Measurements from ENCODE around the gene MARCHF3.

The MARCHF3 gene

DNA sequence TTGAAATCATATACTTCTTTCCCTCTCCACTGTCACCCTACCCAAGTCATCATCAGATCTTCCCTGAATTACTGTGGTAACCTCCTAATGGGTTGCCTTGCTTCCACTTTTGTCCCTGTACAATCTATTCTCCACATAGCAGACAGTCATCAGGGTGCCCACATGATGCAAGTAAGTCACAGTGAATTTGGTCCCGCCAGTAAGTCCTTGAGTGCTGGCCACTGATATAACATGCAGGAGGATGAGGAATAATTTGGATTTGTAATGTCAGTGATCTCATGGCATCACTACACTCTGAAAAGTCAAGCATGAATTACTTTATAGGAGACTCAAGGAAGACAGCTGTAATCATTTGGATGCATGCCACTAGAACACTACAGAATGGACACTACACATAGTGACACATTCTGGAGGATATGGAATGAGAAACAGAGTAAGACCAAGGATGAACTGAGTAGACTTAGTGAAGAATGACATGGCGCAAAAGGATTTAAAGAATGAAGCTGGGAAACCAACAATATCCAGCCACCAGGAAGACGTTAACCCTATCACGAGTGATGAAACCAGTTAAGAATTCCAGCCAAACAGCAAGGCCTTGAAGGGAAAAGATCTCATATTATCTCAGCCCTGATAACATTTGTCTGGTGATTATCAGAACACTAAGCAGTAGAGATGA, 28.6 kb downstream of the MARCHF3 start:
- TF ChIP-seq, protein P1, sequence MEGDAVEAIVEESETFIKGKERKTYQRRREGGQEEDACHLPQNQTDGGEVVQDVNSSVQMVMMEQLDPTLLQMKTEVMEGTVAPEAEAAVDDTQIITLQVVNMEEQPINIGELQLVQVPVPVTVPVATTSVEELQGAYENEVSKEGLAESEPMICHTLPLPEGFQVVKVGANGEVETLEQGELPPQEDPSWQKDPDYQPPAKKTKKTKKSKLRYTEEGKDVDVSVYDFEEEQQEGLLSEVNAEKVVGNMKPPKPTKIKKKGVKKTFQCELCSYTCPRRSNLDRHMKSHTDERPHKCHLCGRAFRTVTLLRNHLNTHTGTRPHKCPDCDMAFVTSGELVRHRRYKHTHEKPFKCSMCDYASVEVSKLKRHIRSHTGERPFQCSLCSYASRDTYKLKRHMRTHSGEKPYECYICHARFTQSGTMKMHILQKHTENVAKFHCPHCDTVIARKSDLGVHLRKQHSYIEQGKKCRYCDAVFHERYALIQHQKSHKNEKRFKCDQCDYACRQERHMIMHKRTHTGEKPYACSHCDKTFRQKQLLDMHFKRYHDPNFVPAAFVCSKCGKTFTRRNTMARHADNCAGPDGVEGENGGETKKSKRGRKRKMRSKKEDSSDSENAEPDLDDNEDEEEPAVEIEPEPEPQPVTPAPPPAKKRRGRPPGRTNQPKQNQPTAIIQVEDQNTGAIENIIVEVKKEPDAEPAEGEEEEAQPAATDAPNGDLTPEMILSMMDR (IDR thresholded peaks at IDR 0.05; ENCODE audit: low read depth, low read length, missing control alignments) = no peak
- DNase-seq (ENCODE audit: low read depth) = peak; percentile 54
- in situ Hi-C loops (cut with HindIII; ENCODE audit: low sequenced_read_pairs) = no loop called here

DNA sequence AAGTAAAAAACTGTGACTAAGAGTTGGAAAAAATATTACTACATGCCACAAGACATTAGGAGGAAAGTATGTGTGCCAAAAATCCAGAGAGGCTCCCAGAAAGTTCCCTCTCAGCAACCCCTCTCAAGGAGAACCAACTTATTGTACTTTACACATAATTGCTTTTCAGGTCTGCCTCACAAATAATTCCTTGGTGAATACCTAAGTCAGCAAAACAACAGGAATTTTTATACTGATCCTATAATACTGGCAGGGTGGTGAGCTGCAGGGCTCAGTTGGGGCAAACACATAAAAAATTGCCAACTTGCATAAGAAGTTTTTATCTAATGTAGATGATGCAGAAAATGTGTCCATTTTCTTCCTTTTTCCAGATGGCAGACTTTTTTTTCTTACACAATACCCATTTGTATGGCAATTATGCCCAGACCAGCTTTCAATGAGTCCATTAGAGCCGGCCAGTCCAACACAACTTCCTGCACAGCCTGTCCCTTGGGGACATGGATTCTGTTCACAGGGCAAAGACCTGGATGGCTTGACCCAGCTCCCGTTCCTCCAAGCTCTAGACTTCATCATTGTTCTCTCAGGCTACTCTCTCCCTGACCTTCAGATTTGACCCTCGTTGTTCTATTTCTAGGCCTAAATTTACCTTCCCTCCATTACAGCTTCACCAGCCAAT, 31.3 kb downstream of the MARCHF3 start:
- in situ Hi-C loops (cut with HindIII; ENCODE audit: low sequenced_read_pairs) = no loop called here
- DNase-seq (ENCODE audit: low read depth) = no peak
- TF ChIP-seq, protein P1 (IDR thresholded peaks at IDR 0.05; ENCODE audit: low read depth, low read length, missing control alignments) = no peak
- no peak overlapping the region for H3K4me3 ChIP-seq (ENCODE audit: low read depth, low read length)

More for the DNA sequence above, 28.6 kb downstream of the MARCHF3 start:
- no peak overlapping the region for H3K4me3 ChIP-seq (ENCODE audit: low read depth, low read length)

DNA sequence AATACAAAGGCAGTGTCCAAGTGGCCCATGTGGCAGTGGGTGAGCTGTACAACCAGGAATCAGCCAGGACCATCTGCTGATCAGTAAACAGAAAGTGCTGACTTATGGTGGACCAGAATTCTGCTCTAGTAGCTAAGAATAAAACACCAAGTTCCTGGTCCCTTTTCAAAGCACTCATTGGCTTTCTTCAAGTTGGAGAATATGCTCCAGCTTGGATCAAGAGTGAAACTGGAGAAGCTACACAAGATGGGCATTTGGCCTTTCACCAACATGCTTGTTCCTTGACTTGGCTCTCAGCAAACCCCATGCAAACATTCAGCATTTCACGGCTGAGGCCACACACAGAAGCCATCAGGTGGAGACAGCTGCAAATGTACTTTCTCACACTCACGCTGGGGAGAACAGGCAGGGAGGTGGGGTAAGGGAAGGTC, 32.1 kb downstream of the MARCHF3 start:
- in situ Hi-C loops (cut with HindIII; ENCODE audit: low sequenced_read_pairs) = no loop called here
- no peak overlapping the region for H3K4me3 ChIP-seq (ENCODE audit: low read depth, low read length)
- peak; percentile 52 for DNase-seq (ENCODE audit: low read depth)
- TF ChIP-seq, protein P1 (IDR thresholded peaks at IDR 0.05; ENCODE audit: low read depth, low read length, missing control alignments) = no peak

DNA sequence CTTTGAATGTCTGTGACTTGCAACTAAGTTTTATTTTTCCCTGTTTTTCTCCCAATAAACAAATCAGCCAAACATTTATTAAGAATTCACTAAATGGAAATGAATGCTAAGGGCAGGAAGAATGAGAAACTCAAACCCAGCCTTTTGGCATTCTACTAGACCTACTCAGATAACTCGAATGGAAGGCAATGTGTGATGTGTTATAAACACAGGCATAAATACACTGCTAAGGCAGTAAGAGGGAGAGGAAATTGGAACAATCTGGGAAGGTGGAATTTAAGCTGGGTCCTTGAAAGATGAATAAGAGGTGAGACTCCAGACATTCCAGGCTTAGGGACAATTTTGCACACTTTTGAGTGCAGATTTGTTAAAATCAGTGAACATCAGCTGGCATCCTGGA, 34.7 kb downstream of the MARCHF3 start:
- in situ Hi-C loops (cut with HindIII; ENCODE audit: low sequenced_read_pairs) = no loop called here
- H3K4me3 ChIP-seq (ENCODE audit: low read depth, low read length) = no peak overlapping the region
- DNase-seq (ENCODE audit: low read depth) = no peak
- TF ChIP-seq, protein P1 (IDR thresholded peaks at IDR 0.05; ENCODE audit: low read depth, low read length, missing control alignments) = no peak

DNA sequence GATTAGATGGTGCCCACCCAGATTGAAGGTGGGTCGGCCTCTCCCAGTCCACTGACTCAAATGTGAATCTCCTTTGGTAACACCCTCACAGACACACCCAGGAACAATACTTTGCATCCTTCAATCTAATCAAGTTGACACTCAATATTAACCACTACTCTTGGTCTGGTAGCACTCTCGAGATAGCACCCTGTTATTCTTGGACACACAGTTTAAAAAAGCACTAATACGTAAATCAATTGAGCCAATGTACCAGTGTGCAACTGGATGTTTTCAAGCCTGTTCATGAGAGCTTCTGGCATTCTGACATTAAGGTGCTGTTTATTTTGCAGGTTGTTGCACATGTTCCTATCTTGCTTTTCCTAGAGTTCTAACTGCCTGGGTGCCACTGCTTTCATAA, 35.3 kb downstream of the MARCHF3 start:
- in situ Hi-C loops (cut with HindIII; ENCODE audit: low sequenced_read_pairs) = no loop called here
- TF ChIP-seq, protein P1 (IDR thresholded peaks at IDR 0.05; ENCODE audit: low read depth, low read length, missing control alignments) = no peak
- DNase-seq (ENCODE audit: low read depth) = no peak
- H3K4me3 ChIP-seq (ENCODE audit: low read depth, low read length) = no peak overlapping the region

DNA sequence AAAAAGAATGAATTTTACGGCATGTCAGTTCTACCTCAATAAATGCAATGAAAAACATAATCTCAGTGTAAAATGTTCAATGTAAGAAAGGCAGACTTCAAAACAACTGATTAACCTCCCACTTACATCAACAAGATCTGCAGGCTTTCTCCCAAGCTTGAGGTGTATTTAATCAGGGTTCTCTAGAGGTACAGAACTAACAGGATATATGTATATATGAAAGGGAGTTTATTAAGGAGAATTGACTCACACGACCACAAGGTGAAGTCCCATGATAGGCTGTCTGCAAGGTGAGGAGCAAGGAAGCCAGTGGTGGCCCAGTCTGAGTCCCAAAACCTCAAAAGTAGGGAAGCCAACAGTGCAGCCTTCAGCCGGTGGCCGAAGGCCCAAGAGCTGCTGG, 35.9 kb downstream of the MARCHF3 start:
- H3K4me3 ChIP-seq (ENCODE audit: low read depth, low read length) = no peak overlapping the region
- in situ Hi-C loops (cut with HindIII; ENCODE audit: low sequenced_read_pairs) = no loop called here
- TF ChIP-seq, protein P1 (IDR thresholded peaks at IDR 0.05; ENCODE audit: low read depth, low read length, missing control alignments) = no peak
- no peak for DNase-seq (ENCODE audit: low read depth)

Measured in astrocyte of the cerebellum (primary cell).